IMR-90 (cell line): Measurements from ENCODE around the gene LDLRAD3. TPM values are rescaled to one million over a fixed set of nuclear protein-coding genes. Genes with fewer than 3 reads are reported as not detected.

Experiments used
- ATAC-seq: fragments of 200-7000 bp; cut with Tn5 transposase; 2 replicates; pipeline ENCODE4 v1.9.1; 2020; ENCODE audit warnings: low read depth, mild to moderate bottlenecking, moderate library complexity
- BruUV-seq: library from RNA; stranded (reverse); fragments of 400-500 nt; replicated peaks from 2 replicates; lab custom pipeline; 2021; lab: Mats Ljungman, UMichigan
- CTCF ChIA-PET: fragments of 300-600 bp; formaldehyde crosslinking; extraction: SDS; loops from one replicate; lab custom pipeline; 2021; ENCODE audit warnings: antibody characterized with exemption; lab: Yijun Ruan, JAX
- POLR2A ChIA-PET: fragments of 300-600 bp; sonication (Branson Sonifier 250); formaldehyde crosslinking; loops from one replicate; lab custom pipeline; 2022; ENCODE audit warnings: antibody characterized with exemption; ENCODE audit not compliant: unreplicated experiment; lab: Charles Lee
- DNase-seq: peaks from one replicate; pipeline ENCODE4 v3.0.0; 2013
- H2AFZ ChIP-seq: replicated peaks from 2 replicates; pipeline ENCODE3; 2013; ENCODE audit warnings: low read length, mild to moderate bottlenecking; ENCODE audit not compliant: poor library complexity
- H2AK5ac ChIP-seq: 2 replicates; pipeline ENCODE4 v1.6.1; 2013; ENCODE audit warnings: low read depth, low read length, inconsistent platforms
- H2AK9ac ChIP-seq: replicated peaks from 2 replicates; pipeline ENCODE3; 2013; ENCODE audit warnings: mild to moderate bottlenecking, low read depth, low read length, moderate library complexity; ENCODE audit not compliant: poor library complexity
- H2BK120ac ChIP-seq: 2 replicates; pipeline ENCODE4 v1.6.1; 2013; ENCODE audit warnings: low read depth, low read length, inconsistent platforms
- H2BK15ac ChIP-seq: 3 replicates; pipeline ENCODE4 v1.6.1; 2013; ENCODE audit warnings: low read depth, low read length, inconsistent platforms
- H2BK20ac ChIP-seq: 2 replicates; pipeline ENCODE4 v1.6.1; 2013; ENCODE audit warnings: low read depth, mild to moderate bottlenecking, inconsistent platforms, low read length, moderate library complexity
- H2BK5ac ChIP-seq: 2 replicates; pipeline ENCODE4 v1.6.1; 2013; ENCODE audit warnings: mild to moderate bottlenecking, low read depth, low read length, inconsistent platforms; ENCODE audit not compliant: poor library complexity, severe bottlenecking
- H3K14ac ChIP-seq: replicated peaks from 2 replicates; pipeline ENCODE4 v1.6.1; 2013; ENCODE audit warnings: low read depth, low read length, inconsistent platforms
- H3K18ac ChIP-seq: 2 replicates; pipeline ENCODE4 v1.6.1; 2013; ENCODE audit warnings: low read depth, low read length, control low read depth
- H3K23ac ChIP-seq: 2 replicates; pipeline ENCODE4 v1.6.1; 2013; ENCODE audit warnings: low read depth, low read length, inconsistent platforms
- H3K27ac ChIP-seq: 2 replicates; pipeline ENCODE4 v1.5.1; 2013; ENCODE audit warnings: mild to moderate bottlenecking, control low read depth, low read length; ENCODE audit not compliant: insufficient read depth
- H3K27me3 ChIP-seq: 2 replicates; pipeline ENCODE4 v1.6.1; 2013; ENCODE audit warnings: low read length; ENCODE audit not compliant: control insufficient read depth, insufficient read depth
- H3K36me3 ChIP-seq: 2 replicates; pipeline ENCODE4 v1.6.1; 2013; ENCODE audit warnings: low read length, mixed read lengths; ENCODE audit not compliant: control insufficient read depth, insufficient read depth
- H3K4ac ChIP-seq: 2 replicates; pipeline ENCODE4 v1.6.1; 2013; ENCODE audit warnings: low read depth, low read length, inconsistent platforms
- H3K4me1 ChIP-seq: 2 replicates; pipeline ENCODE4 v1.6.1; 2013; ENCODE audit warnings: low read length, mixed read lengths; ENCODE audit not compliant: control insufficient read depth, insufficient read depth
- H3K4me2 ChIP-seq: 2 replicates; pipeline ENCODE4 v1.6.1; 2013; ENCODE audit warnings: low read depth, mild to moderate bottlenecking, control low read depth, low read length, moderate library complexity
- H3K4me3 ChIP-seq: 2 replicates; pipeline ENCODE4 v1.5.1; 2013; ENCODE audit warnings: low read depth, mild to moderate bottlenecking, control low read depth, low read length, moderate library complexity; ENCODE audit not compliant: insufficient read depth
- H3K56ac ChIP-seq: 2 replicates; pipeline ENCODE4 v1.6.1; 2013; ENCODE audit warnings: low read length, inconsistent platforms; ENCODE audit not compliant: insufficient read depth; ENCODE audit errors: extremely low read depth
- H3K79me1 ChIP-seq, 2 experiments: 2 replicates each; pipeline ENCODE4 v1.6.1; 2013; ENCODE audit warnings: low read length in 2 of 2, inconsistent platforms in 1 of 2, low read depth in 1 of 2
- H3K9ac ChIP-seq: 2 replicates; pipeline ENCODE4 v1.6.1; 2013; ENCODE audit warnings: low read depth, low read length, control low read depth
- H3K9me1 ChIP-seq: 2 replicates; pipeline ENCODE4 v1.6.1; 2013; ENCODE audit warnings: low read length, inconsistent platforms; ENCODE audit not compliant: insufficient read depth
- H3K9me3 ChIP-seq: 2 replicates; pipeline ENCODE4 v1.6.1; 2013; ENCODE audit warnings: low read length; ENCODE audit not compliant: control insufficient read depth, insufficient read depth
- H4K20me1 ChIP-seq: 2 replicates; pipeline ENCODE4 v1.6.1; 2013; ENCODE audit warnings: low read length, inconsistent platforms; ENCODE audit not compliant: insufficient read depth
- H4K5ac ChIP-seq: 2 replicates; pipeline ENCODE4 v1.6.1; 2013; ENCODE audit warnings: mild to moderate bottlenecking, low read depth, low read length, control low read depth
- H4K8ac ChIP-seq, 2 experiments: 2 replicates each; pipeline ENCODE4 v1.6.1; 2013; ENCODE audit warnings: low read depth in 2 of 2, low read length in 2 of 2, control low read depth in 1 of 2, inconsistent platforms in 1 of 2
- H4K91ac ChIP-seq: 2 replicates; pipeline ENCODE4 v1.6.1; 2013; ENCODE audit warnings: low read depth, low read length, inconsistent platforms; ENCODE audit not compliant: insufficient read depth
- CEBPB ChIP-seq: IDR thresholded peaks from 2 replicates; pipeline ENCODE4 v1.6.1; 2012; ENCODE audit warnings: low read depth, low read length, improper control_type of control experiment
- CHD1 ChIP-seq: IDR thresholded peaks from 2 replicates; pipeline ENCODE4 v1.6.1; 2012; ENCODE audit warnings: low read depth, low read length, improper control_type of control experiment
- MAFK ChIP-seq: IDR thresholded peaks from 2 replicates; pipeline ENCODE4 v1.6.1; 2012; ENCODE audit warnings: low read depth, low read length, improper control_type of control experiment
- MAZ ChIP-seq: IDR thresholded peaks from 2 replicates; pipeline ENCODE4 v1.6.1; 2012; ENCODE audit warnings: low read depth, mild to moderate bottlenecking, low read length, improper control_type of control experiment, moderate library complexity, borderline replicate concordance
- MXI1 ChIP-seq: IDR thresholded peaks from 2 replicates; pipeline ENCODE4 v1.6.1; 2012; ENCODE audit warnings: low read depth, mild to moderate bottlenecking, low read length, moderate library complexity, borderline replicate concordance
- NFE2L2 ChIP-seq: fragments of 150-350 bp; IDR thresholded peaks from 2 replicates; pipeline ENCODE4 v1.6.1; 2016; ENCODE audit warnings: low read depth, mild to moderate bottlenecking, low read length
- RCOR1 ChIP-seq: IDR thresholded peaks from 2 replicates; pipeline ENCODE4 v1.6.1; 2012; ENCODE audit warnings: mild to moderate bottlenecking, low read length, improper control_type of control experiment; ENCODE audit not compliant: insufficient replicate concordance
- SMC3 ChIP-seq: fragments of 150-350 bp; IDR thresholded peaks from 2 replicates; pipeline ENCODE4 v1.6.1; 2016; ENCODE audit warnings: low read depth, mild to moderate bottlenecking, antibody characterized with exemption, low read length, moderate library complexity
- WGBS, 2 experiments: methylation state at CpG; one replicate each; pipeline versions ENCODE4 v1.1.5 to v1.1.7; 2013; ENCODE audit warnings: missing lambda C conversion rate in 2 of 2; ENCODE audit not compliant: insufficient read length in 1 of 2; ENCODE audit errors: extremely low coverage in 2 of 2; 5-methylcytosine and 5-hydroxymethylcytosine counted together
- dilution Hi-C: fragments of 300-500 bp; cut with HindIII; formaldehyde crosslinking; loops from one replicate; pipeline ENCODE4 v1.14.3; 2018; ENCODE audit warnings: low sequenced_read_pairs; ENCODE audit not compliant: unreplicated experiment
- in situ Hi-C: fragments of 300-500 bp; cut with MboI; formaldehyde crosslinking; loops from 3 replicates; pipeline ENCODE4 v1.14.3; 2019; ENCODE audit warnings: low sequenced_read_pairs, inconsistent platforms, mixed read lengths
- intact Hi-C: fragments of 100-400 bp; cut with micrococcal nuclease; formaldehyde crosslinking; loops from 2 replicates; pipeline ENCODE4 v1.10.0; 2022
- polyA plus RNA-seq, 3 experiments: library from polyadenylated mRNA; depleted of rRNA; stranded (reverse); fragments of >200 nt; gene quantifications; 2 replicates each; pipeline ENCODE4 v1.2.3, GENCODE V29; 2012; ENCODE audit warnings: low replicate concordance in 1 of 3
- total RNA-seq: library from RNA; depleted of rRNA; stranded (reverse); fragments of >200 nt; gene quantifications from 2 replicates; pipeline ENCODE4 v1.2.3, GENCODE V29; 2012
- TF ChIP-seq, protein P1 (sequence below): fragments of 150-350 bp; IDR thresholded peaks from 2 replicates; pipeline ENCODE4 v1.6.1; 2016; ENCODE audit warnings: low read depth, mild to moderate bottlenecking, low read length, moderate library complexity, borderline replicate concordance

The LDLRAD3 gene
- total and polyA plus RNA-seq, 2 of the 4 experiments (the other 2 are of a cell fraction) = 2.7 to 6.4 TPM

DNA sequence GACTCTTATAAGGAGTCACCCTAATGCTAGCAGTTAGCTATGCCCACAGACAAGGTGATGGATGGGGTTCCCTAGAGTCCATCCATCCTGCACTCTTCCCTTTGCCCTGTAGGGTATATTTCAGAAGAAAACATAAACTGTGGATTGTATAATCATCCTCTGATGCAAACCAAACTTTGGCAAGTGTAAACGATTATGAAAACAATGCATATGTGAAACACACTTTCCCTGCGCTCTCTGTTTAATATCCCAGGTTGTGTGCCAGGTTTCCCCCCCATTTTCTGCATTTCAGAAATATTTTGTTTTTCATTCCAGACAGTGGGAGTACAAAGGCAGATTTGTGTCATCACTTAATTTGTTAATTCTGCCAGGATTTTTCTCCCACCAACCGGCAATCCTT, 110.0 kb downstream of the LDLRAD3 start:
- Histone ChIP-seq H3K4me2 (no peak overlapping the region), H3K23ac (no peak overlapping the region), H4K5ac (no peak overlapping the region), H3K27ac (no peak overlapping the region), H3K56ac (no peak overlapping the region), H3K4me1 (peaks cover 4% of the 10 kb centered on the region; the same call in 1 of the 2 replicates), H2AK5ac (no peak overlapping the region), H2BK15ac (no peak overlapping the region), H3K9me1 (no peaks in the 10 kb centered on the region), H3K27me3 (no peaks in the 10 kb centered on the region), H3K4ac (no peak overlapping the region), H2AFZ (no peak overlapping the region), H2BK5ac (no peak overlapping the region), H3K9ac (no peak overlapping the region), H4K20me1 (no peaks in the 10 kb centered on the region), H3K14ac (no peak overlapping the region), H3K18ac (no peak overlapping the region), H3K4me3 (no peak overlapping the region), H4K91ac (no peak overlapping the region), H2AK9ac (no peak overlapping the region), H3K9me3 (no peaks in the 10 kb centered on the region), H4K8ac (no peak overlapping the region), H3K79me1 (no peaks in the 10 kb centered on the region), H3K36me3 (no peaks in the 10 kb centered on the region), H2BK120ac (no peak overlapping the region), H2BK20ac (no peak overlapping the region)
- ATAC-seq (peak; percentile 61), DNase-seq (no peak)
- no TSS peak for BruUV-seq
- in situ Hi-C loops (no loop called here), dilution Hi-C loops (no loop called here), intact Hi-C loops (no loop called here)
- ChIA-PET POLR2A (no interaction called here), CTCF (interaction anchor here (1.7 kb wide), 1 partner anchor 78 kb away, joined by 4 read pairs; no protein-coding TSS in a partner anchor)
- no CpG with 5 or more reads among the region's 3 CpGs for WGBS, 2 experiments
- TF ChIP-seq, protein P1, sequence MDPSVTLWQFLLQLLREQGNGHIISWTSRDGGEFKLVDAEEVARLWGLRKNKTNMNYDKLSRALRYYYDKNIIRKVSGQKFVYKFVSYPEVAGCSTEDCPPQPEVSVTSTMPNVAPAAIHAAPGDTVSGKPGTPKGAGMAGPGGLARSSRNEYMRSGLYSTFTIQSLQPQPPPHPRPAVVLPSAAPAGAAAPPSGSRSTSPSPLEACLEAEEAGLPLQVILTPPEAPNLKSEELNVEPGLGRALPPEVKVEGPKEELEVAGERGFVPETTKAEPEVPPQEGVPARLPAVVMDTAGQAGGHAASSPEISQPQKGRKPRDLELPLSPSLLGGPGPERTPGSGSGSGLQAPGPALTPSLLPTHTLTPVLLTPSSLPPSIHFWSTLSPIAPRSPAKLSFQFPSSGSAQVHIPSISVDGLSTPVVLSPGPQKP = no peak
- TF ChIP-seq SMC3 = no peak
- no peak for TF ChIP-seq CEBPB
- no peak for TF ChIP-seq MXI1
- TF ChIP-seq RCOR1 = no peak
- no peak for TF ChIP-seq MAFK
- TF ChIP-seq NFE2L2 = no peak
- no peak for TF ChIP-seq CHD1
- TF ChIP-seq MAZ = no peak
